Stimulated activated naive CD4-positive, alpha-beta T cell (primary cell): ENCODE data around the gene EFCAB8.

Source experiments
- DNase-seq, 6 experiments: peaks; one replicate each; lab custom pipeline; 2025; lab: John Stamatoyannopoulos, UW

Gene EFCAB8

DNA sequence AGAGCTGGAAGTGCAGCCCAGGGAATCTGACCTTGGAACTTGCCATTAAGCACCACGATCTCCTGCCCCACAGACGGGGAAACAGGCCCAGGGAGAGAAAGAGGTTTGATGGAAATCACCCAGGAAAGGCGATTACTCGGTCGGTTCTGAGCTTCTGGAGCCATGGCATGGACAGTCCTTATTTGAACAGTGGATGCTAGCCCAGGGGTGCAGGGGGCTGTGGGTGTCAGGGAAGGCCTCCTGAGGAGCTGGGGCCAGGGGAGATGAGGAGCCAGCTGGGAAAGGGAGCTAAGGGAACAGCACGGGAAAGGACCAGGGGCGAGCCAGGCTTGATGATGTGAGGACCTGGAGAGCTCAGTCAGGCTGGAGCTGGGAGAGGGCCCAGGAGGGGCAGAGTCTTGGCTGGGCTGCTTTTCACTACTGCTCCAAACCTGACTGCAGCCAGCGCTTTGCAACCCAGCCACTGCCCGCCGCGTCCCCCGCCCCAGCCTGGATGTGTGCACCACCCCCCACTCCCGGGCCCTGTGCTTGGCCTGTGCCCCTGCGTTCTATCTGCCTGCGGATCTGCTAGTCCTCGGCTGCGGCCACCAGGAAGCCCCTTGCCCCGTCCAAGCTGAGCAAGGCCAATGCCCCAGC is 127.7 kb downstream of the EFCAB8 start:
- DNase-seq: no peak

DNA sequence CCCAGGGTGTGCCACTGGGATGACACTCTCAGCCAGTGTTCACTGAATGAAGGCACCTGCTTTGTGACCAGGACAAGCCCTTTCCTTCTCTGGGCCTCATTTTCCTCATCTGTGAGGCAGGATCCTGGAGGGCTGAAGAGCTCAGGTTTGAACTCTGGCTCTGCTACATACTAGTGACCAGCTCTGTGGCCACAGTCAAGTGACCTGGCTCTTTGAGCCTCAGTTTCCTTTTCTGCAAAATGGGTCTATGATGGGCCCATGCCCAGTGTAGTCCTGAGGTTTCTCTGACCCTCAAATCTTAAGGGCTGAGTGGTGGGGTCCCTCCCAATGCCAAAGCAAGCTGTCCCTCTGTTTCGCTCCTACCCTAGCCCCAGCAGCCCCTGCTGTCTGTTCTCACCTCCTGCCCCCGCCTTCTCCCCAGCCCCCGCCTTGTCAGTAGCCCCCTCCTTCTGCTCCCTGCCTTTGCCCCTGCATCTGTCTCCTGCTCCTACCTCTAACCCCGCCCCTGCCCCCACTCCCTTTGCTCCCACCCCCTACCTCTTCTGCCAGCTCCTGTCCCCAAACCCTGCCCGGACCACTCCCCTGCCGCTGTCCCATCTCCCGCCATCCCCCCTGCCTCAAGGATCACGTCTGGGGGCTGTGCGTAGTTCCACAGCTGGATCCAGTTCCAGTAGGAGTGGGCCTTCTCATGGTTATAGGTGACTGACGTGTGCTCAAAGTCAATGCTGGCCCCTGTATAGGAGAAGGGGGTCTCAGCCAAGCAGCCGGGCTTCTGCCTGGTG is 128.5 kb downstream of the EFCAB8 start:
- no peak for DNase-seq

GRCh38 chr20:32988008-32988407 is 129.3 kb downstream of the EFCAB8 start:
- no peak for DNase-seq

DNA sequence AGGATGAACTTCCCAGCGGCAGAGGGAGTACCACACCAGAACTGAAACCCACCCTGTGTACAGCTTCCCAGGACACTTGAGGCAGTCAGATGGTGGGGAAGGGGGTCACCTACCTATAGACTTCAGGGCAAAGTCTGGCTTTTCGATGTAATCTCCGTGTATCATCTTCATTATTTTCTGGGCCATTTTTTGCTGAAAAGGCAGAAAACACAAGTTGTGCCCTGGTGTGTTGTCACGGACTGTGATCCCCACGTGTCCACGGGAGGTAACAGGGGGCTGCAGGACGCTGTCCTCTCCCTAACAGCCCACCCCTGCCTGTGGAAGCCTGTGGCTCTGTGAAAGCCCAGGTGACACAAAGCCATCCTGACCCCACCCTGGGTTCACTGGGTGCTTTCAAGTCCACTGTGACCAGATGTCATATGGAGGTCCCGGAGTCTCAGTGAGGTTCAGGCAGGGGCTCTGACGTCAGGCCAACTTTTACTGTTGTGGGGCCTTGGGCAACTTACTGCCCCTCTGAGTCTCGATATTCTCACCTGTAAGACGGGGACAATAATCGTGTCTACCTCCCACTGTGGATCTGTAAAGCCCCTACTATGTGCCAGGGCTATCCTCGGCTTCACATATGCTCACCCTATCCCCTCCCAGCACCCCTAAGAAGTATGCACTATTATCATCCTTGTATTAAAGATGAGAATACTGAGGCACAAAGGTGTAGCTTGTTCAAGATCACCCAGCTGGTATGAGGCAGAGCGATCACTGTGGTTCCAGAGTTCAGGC is 131.0 kb downstream of the EFCAB8 start:
- no peak for DNase-seq

DNA sequence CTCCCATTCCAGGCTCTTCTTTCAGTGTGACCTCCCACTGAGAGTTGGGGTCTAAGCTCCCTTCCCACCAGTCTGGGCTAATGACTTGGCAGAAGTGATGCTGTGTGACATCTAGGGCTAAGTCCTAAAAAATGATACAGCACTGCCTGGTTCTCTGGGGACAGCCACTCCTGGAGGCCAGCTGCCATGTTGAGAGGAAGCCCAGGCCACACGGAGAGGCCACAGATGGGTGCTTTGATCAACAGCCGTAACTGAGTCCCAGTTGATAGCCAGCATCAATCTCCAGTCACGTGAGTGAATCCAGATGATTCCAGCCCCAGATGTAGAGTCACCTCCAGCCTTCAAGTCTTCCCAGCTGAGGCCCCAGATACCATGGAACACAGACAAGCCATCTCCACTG is 131.7 kb downstream of the EFCAB8 start:
- DNase-seq: no peak

- peak in 3 of 6 experiments; percentile 10 to 20 (median 14) for DNase-seq
Observed at GRCh38 chr20:32991383-32991782, 132.7 kb downstream of the EFCAB8 start.

DNA sequence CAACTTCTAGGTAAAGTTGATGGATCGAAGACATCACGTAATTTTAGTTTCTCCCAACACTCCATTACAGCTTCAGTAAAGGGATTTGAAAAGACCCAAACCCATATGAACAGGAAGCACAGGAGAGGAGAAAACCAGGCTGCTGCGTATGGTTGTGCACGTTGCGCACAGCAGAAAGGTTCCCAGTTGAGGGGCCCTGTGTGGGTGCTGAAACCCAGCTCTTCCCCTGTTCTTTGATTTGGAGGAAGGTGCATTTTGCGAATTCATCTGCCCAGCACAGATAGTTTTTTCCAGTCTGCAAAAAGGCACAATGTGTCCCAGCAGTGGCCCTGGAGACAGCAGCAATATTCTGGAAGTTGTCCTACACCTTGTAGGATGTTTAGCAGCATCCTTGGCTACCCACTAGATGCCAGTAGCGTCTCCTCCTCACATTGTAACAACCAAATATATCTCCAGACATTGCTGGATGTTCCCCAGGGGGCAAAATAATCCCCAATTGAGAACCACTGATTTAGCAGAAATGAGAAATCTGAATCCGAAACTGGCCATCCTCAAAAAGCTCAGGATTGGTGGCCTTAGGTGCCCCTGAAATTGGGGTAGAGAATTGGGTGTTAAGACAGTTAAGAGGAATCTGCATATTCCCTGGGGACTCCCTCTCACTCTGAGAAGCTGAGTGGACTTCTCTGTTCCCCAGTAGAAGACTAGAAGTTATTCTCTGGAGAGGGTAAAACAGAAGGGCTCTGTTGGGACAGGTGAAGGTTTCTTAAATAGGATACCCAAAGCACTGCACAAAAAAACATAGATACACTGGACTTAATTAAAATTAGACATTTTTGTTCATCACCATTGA is 133.3 kb downstream of the EFCAB8 start:
- DNase-seq: no peak

GRCh38 chr20:32993496-32994050 is 134.8 kb downstream of the EFCAB8 start:
- DNase-seq: peak in 3 of 6 experiments; percentile 17 to 42 (median 36)

GRCh38 chr20:32995802-32996201 is 137.1 kb downstream of the EFCAB8 start:
- no peak for DNase-seq

GRCh38 chr20:32997431-32997830 is 138.7 kb downstream of the EFCAB8 start:
- DNase-seq: no peak

DNA sequence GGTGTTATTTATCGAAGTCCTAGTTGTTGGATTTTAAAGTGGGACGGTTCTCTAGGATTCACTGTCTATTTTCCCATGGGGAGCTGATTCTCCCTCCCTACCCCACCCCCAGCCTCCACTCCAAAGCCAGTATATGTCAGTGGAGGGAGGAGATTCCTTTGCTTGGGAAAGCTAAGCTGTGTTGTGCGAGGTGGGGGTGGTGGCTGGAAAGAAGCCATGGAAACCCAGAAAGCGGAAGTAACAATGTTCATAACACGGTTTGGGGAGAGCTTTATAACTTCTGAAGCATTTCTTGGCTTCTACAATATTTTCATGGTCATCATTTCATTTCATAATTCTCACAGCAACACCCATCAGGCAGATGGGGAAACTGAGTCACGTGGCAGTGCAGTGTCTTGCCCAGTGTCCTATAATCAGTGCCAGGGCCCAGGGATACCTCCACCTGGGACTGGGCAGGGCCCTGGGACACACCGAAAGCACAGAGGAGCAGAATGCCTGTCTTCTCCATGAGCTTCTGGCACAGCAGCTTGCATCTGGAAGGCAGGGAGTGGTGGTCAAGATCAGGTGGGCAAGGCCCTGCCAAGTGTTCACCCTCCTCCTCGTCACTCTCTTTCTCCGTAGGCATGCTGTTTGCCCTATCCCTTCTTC is 141.0 kb downstream of the EFCAB8 start:
- DNase-seq: no peak

DNA sequence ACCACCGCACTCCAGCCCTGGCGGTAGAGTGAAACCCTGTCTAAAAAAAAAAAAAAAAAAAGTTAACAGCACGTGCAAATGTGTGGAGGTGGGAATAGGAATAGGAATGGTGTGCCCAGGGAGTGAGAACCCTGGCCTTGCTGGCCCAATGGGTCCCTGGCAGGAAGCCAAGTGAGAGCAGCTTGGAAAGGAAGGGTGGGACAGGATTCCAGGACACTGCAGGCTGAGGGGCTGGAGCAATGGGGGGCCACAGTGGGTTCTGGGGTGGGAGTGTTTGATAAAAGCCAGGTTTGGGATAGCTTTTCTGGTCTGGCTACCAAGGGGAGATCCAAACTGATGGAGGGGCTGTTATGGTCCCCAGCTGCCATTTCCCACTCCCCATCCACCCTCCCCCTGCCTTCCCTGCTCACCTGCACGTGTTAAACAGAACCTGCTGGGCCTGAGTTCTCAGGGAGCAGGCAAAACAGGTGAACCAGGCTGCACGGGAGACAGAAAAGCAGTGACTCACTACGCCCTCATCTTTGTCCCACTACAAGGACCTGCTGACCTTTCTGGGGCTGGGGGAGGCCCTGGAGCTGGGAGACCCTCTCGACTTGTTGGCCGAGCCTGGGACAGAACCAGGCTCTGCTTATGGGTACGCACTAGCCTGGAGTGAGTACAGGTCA is 142.2 kb downstream of the EFCAB8 start:
- no peak for DNase-seq

DNA sequence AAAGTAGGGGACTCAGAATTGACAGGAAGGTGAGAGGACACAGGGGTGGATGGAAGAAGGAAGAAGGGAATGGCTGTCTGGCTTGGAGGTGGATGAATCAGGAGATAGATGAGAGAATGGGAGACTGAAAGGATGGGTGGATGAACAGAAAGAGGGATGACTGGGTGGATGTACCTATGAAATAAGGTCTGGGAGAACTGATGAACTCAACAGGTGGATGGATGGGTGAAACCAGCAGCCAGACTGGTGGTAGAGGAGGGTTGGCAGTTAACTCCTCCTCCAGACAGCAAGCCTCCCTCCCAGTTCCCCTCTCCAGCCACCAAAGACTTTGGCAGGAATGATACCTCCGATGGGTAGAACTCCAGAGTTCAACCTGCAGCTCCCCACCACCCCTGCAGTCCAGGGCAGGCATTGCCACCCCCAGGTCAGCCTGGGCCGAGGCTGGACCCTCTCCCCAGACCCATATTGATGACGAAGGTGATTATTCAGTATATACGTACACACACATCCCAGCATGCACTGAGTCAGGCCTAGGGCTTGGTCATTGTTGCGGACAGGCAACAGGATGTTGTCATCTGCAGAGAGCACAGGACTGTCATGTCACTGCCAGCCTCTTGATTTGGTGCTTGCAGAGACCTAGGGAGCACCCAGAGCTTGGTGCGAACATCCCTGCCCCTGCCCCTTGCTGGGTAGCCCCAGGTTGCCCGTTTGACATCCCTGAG is 143.5 kb downstream of the EFCAB8 start:
- DNase-seq: no peak

DNA sequence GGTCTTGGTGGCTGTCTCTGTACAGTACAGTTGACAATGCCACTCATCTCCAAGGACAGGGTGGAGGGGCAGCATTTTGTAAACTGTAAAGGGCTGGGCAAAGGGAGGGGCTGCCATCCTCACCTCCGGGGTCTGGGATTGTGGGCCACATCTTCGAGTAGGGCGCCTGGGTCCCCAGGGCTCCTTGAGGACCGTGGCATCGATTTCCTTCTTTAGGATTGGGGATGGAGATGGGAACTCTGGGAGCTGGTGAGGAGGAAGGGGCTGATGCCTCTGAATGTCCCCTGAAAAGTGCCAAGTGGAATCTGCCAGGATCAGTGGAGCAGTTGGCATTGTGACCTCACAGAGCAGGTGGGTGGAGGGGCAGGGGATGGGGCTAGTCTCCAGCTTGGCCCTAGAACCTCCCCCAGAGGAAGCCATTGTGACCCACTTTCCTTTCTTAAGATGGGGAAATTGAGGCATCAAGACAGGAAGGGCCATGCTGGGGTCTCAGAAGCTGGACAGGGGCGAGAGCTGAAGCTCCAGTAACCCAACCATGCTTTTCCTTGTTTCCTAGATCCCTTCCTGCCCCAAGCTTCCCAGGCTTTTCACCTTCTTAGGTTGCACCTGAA is 145.5 kb downstream of the EFCAB8 start, which contains the start of gene SUN5:
SUN5 (minus strand) TSS at position 293 of the 611 bp plus-strand sequence; CDS start at position 200, 93 bp downstream.
- DNase-seq: no peak

DNA sequence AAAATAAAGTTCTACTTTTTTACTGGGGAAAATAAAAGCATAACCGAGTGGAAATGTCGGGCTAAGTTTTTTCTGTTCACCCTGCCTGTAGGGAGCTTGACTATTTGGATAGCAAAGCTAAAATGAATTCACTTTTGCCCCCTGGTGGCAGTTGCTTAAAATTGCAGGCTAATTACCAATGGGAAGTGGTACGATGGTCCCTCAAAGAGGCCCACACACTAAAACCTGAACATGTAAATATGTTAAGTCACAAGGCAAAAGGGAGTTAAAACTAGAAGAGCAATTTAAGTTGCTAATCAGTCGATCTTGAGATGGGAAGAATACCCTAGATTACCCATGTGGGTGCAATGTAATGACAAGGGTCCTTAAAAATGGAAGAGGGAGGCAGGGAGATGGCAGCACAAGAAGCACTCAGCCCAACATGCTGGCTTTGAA is 146.4 kb downstream of the EFCAB8 start:
- peak in 3 of 6 experiments; percentile 9 to 41 (median 30) for DNase-seq

DNA sequence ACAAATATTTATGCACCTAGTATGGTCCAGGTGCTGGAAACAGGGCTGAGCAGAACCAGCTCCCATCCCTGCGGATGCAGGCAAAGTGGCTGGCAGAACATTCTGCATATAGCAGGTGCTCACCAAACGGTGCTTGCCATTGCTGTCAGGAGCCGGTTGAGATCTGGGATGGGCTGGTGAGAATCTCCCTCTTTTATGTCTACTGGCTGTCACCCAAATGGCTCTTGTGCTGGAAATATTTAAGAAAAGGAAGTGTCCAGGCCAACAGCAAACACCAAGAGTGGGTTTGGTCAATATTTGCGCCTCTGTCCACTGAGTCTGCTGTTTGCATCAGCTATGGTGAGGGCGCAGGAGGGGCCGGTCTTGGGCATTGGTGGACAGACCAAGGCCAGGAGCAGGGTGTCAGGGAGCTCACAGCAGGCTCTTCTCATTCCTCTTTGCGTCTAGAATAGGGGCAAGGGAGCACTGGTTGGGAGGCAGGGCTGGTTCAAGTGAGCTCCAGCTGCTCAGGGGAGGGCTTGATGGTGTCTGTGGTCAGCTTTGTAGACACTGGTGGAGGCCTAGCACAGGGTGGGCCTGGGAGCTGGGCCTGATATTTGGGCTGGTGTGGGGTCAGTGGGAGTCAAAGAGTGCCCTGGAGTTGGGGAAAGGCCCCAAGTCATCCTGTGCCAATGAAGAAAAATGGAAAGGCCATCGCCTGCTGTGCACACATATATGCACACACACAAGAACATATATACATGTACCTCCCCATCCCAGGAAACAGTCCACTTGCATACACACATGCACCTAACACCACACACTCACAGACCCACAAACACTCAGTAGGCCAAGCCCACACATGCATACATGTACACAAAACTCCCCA is 147.4 kb downstream of the EFCAB8 start:
- no peak for DNase-seq

DNA sequence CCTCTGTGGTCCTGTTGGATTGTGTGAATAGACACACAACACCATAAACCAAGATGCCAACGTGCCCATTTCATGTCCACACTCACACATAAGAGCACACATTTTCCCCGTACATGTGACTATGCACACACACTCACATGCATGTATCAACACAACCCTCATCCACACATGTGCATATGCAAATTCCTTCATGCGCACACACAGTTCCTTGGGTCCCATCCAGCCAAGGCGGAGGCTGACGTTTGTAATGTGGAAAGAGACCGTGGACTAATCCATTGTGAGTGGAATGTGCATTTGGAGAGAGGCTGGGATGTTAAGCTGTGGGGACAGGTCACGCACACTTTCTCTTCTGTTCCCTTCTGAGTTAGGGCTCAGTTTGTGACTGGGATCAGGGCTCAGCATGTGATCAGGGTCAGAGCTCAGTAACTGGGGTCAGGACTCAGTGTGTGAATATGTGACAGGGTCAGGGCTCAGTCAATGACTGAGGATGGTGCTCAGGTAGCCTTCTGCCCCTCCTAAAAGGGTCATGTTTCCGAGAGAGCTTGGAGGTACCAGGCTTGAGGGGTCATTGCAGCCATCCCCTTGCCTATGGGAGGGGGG is 148.2 kb downstream of the EFCAB8 start:
- DNase-seq: no peak
